GM23248 (cell line): ENCODE measurements around the gene LPP. TPM values are rescaled to one million over a fixed set of nuclear protein-coding genes. Genes with fewer than 3 reads are reported as not detected.

Experiments
- DNase-seq: peaks from one replicate; pipeline ENCODE4 v3.0.0-alpha.2; 2015
- H2AFZ ChIP-seq: fragments of 200-600 bp; sonication (generic); 2 replicates; pipeline ENCODE4 v1.6.1; 2016; ENCODE audit warnings: antibody characterized with exemption
- H3F3A ChIP-seq: fragments of 200-600 bp; sonication (generic); 2 replicates; pipeline ENCODE4 v1.6.1; 2016; ENCODE audit warnings: mild to moderate bottlenecking, antibody characterized with exemption, mixed run types; ENCODE audit not compliant: insufficient read depth
- H3K27ac ChIP-seq: fragments of 200-600 bp; sonication (generic); 2 replicates; pipeline ENCODE4 v1.5.1; 2016; ENCODE audit warnings: mild to moderate bottlenecking
- H3K27me3 ChIP-seq: fragments of 200-600 bp; sonication (generic); replicated peaks from 2 replicates; pipeline ENCODE4 v1.6.1; 2016; ENCODE audit warnings: mild to moderate bottlenecking; ENCODE audit not compliant: insufficient read depth
- H3K36me3 ChIP-seq: fragments of 200-600 bp; sonication (generic); 2 replicates; pipeline ENCODE4 v1.6.1; 2016; ENCODE audit warnings: low read depth, mild to moderate bottlenecking
- H3K4me1 ChIP-seq: fragments of 200-600 bp; sonication (generic); 2 replicates; pipeline ENCODE4 v1.6.1; 2016; ENCODE audit warnings: mild to moderate bottlenecking; ENCODE audit not compliant: insufficient read depth
- H3K4me2 ChIP-seq: fragments of 200-600 bp; sonication (generic); one replicate; pipeline ENCODE4 v1.6.1; 2016; ENCODE audit warnings: mild to moderate bottlenecking; ENCODE audit not compliant: unreplicated experiment
- H3K4me3 ChIP-seq: fragments of 200-600 bp; sonication (generic); 2 replicates; pipeline ENCODE4 v1.5.1; 2016; ENCODE audit warnings: mild to moderate bottlenecking
- H3K79me2 ChIP-seq: fragments of 200-600 bp; sonication (generic); 2 replicates; pipeline ENCODE4 v1.6.1; 2016; ENCODE audit warnings: mild to moderate bottlenecking; ENCODE audit not compliant: insufficient read depth
- H3K9ac ChIP-seq: fragments of 200-600 bp; sonication (generic); 2 replicates; pipeline ENCODE4 v1.6.1; 2016; ENCODE audit warnings: mild to moderate bottlenecking
- H3K9me2 ChIP-seq: fragments of 200-600 bp; sonication (generic); 2 replicates; pipeline ENCODE4 v1.6.1; 2016; ENCODE audit warnings: mixed run types, mild to moderate bottlenecking, moderate library complexity; ENCODE audit not compliant: insufficient read depth
- H3K9me3 ChIP-seq: fragments of 200-600 bp; sonication (generic); one replicate; pipeline ENCODE4 v1.6.1; 2017; ENCODE audit warnings: low read depth
- H4K20me1 ChIP-seq: fragments of 200-600 bp; sonication (generic); 2 replicates; pipeline ENCODE4 v1.6.0; 2016; ENCODE audit not compliant: insufficient read depth
- EZH2 ChIP-seq: fragments of 200-600 bp; sonication (generic); IDR thresholded peaks from 2 replicates; pipeline ENCODE4 v1.6.1; 2018; ENCODE audit warnings: antibody characterized with exemption, mild to moderate bottlenecking; ENCODE audit not compliant: insufficient read depth, poor library complexity, severe bottlenecking
- EZH2phosphoT487 ChIP-seq: fragments of 200-600 bp; sonication (generic); IDR thresholded peaks from 2 replicates; pipeline ENCODE4 v1.6.1; 2018; ENCODE audit warnings: antibody characterized with exemption, moderate library complexity, mild to moderate bottlenecking, low read depth; ENCODE audit not compliant: insufficient read depth
- WGBS, 2 experiments: methylation state at CpG; one replicate each; pipeline ENCODE4 v1.1.6; 2015 to 2017; ENCODE audit warnings: low lambda C conversion rate in 2 of 2, low coverage in 1 of 2; ENCODE audit errors: missing lambda C conversion rate in 2 of 2; 5-methylcytosine and 5-hydroxymethylcytosine counted together
- in situ Hi-C: fragments of 300-500 bp; cut with MboI; formaldehyde crosslinking; loops from 2 replicates; pipeline ENCODE4 v1.15.0; 2020
- polyA plus RNA-seq: library from polyadenylated mRNA; unstranded; fragments of >200 nt; fragmentation: Nextera tagmentation; extraction: Ambion mirVana; gene quantifications from 2 replicates; pipeline ENCODE4 v1.2.1, GENCODE V29; 2016
- total RNA-seq: library from RNA; depleted of rRNA; stranded (reverse); fragments of >200 nt; shearing (Covaris generic); gene quantifications from 2 replicates; pipeline ENCODE4 v1.2.3, GENCODE V29; 2014

Gene LPP
- total and polyA plus RNA-seq, 2 experiments from 2014 or later, result 42.8 to 61.7 TPM

- peaks cover 6% of the 10 kb centered on the region; the same call in 1 of the 2 replicates for H3K4me1 ChIP-seq
- no peaks in the 10 kb centered on the region for H3F3A ChIP-seq
- H3K27ac ChIP-seq, result no peak overlapping the region
- no peak overlapping the region for H3K4me3 ChIP-seq
- no peaks in the 10 kb centered on the region for H3K9me3 ChIP-seq
- no peaks in the 10 kb centered on the region for H3K36me3 ChIP-seq
- DNase-seq, result no peak
- no peak overlapping the region for H2AFZ ChIP-seq
- in situ Hi-C loops, result no loop called here
- H3K4me2 ChIP-seq, result no peak overlapping the region
- 67 to 93% methylated on average over 2 of the region's 2 CpGs for WGBS, 2 experiments
- H3K79me2 ChIP-seq, result no peaks in the 10 kb centered on the region
- H3K9ac ChIP-seq, result no peak overlapping the region
- no peaks in the 10 kb centered on the region for H3K27me3 ChIP-seq
- no peaks in the 10 kb centered on the region for H3K9me2 ChIP-seq
- TF ChIP-seq EZH2 (no peak), EZH2phosphoT487 (no peak)
- H4K20me1 ChIP-seq, result no peaks in the 10 kb centered on the region
Measured at GRCh38 chr3:188929137-188929536, 775.2 kb downstream of the LPP start.

GRCh38 chr3:188931036-188931435, 777.1 kb downstream of the LPP start:
- Histone ChIP-seq H3K4me1 (peaks cover 6% of the 10 kb centered on the region; the same call in 1 of the 2 replicates), H3K79me2 (no peaks in the 10 kb centered on the region), H3K4me3 (no peak overlapping the region), H3K27me3 (no peaks in the 10 kb centered on the region), H4K20me1 (no peaks in the 10 kb centered on the region), H3K27ac (no peak overlapping the region), H2AFZ (no peak overlapping the region), H3K36me3 (no peaks in the 10 kb centered on the region), H3K9ac (no peak overlapping the region), H3K4me2 (no peak overlapping the region), H3K9me2 (no peaks in the 10 kb centered on the region), H3K9me3 (no peaks in the 10 kb centered on the region), H3F3A (no peaks in the 10 kb centered on the region)
- TF ChIP-seq EZH2, result no peak
- no peak for TF ChIP-seq EZH2phosphoT487
- in situ Hi-C loops, result no loop called here
- 60 to 67% methylated on average over 3 of the region's 3 CpGs for WGBS, 2 experiments
- DNase-seq, result no peak

DNA sequence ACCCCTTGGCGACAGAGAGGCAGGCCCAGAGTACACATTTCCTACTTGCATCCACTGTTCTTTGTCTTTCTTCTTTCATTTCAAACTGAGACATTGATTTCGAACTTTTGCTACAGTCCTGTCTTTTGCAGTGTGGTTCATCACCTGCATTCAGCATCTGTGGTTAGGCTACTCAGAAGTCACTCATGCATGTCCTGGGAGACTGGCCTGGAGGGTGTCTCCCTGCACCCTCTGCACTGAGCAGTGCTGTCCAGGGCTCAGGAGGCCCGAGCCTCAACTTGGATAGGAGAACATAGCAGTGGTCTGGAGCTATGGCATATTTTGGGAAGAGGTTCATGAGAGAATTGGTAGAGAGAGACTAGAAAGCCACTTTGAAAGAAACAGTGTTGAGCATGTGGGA, 777.6 kb downstream of the LPP start:
- H3K4me2 ChIP-seq, result no peak overlapping the region
- 100% methylated on average over 3 of the region's 3 CpGs for WGBS, 2 experiments
- H3K4me3 ChIP-seq, result no peak overlapping the region
- H3K27me3 ChIP-seq, result no peaks in the 10 kb centered on the region
- H3K27ac ChIP-seq, result no peak overlapping the region
- no peaks in the 10 kb centered on the region for H3K79me2 ChIP-seq
- peaks cover 6% of the 10 kb centered on the region; the same call in 1 of the 2 replicates for H3K4me1 ChIP-seq
- H3K9me3 ChIP-seq, result no peaks in the 10 kb centered on the region
- no peak for TF ChIP-seq EZH2phosphoT487
- TF ChIP-seq EZH2, result no peak
- H3K9ac ChIP-seq, result no peak overlapping the region
- H3K9me2 ChIP-seq, result no peaks in the 10 kb centered on the region
- in situ Hi-C loops, result no loop called here
- H3K36me3 ChIP-seq, result no peaks in the 10 kb centered on the region
- H4K20me1 ChIP-seq, result no peaks in the 10 kb centered on the region
- no peaks in the 10 kb centered on the region for H3F3A ChIP-seq
- no peak for DNase-seq
- no peak overlapping the region for H2AFZ ChIP-seq

- H3K4me2 ChIP-seq, result no peak overlapping the region
- no peaks in the 10 kb centered on the region for H4K20me1 ChIP-seq
- no peaks in the 10 kb centered on the region for H3K4me1 ChIP-seq
- no peak overlapping the region for H3K9ac ChIP-seq
- H3K4me3 ChIP-seq, result no peak overlapping the region
- in situ Hi-C loops, result no loop called here
- DNase-seq, result no peak
- no peak overlapping the region for H2AFZ ChIP-seq
- no peak overlapping the region for H3K27ac ChIP-seq
- no peaks in the 10 kb centered on the region for H3K79me2 ChIP-seq
- TF ChIP-seq EZH2, result no peak
- H3K27me3 ChIP-seq, result no peaks in the 10 kb centered on the region
- H3K36me3 ChIP-seq, result no peaks in the 10 kb centered on the region
- no peaks in the 10 kb centered on the region for H3K9me2 ChIP-seq
- no peaks in the 10 kb centered on the region for H3K9me3 ChIP-seq
- H3F3A ChIP-seq, result no peaks in the 10 kb centered on the region
- WGBS, 2 experiments, result 95 to 99% methylated on average over 5 of the region's 5 CpGs
Measured at GRCh38 chr3:188934989-188935388, 781.0 kb downstream of the LPP start.

GRCh38 chr3:188936597-188937107, 782.7 kb downstream of the LPP start:
- no peaks in the 10 kb centered on the region for H3K36me3 ChIP-seq
- H2AFZ ChIP-seq, result no peak overlapping the region
- H4K20me1 ChIP-seq, result no peaks in the 10 kb centered on the region
- H3K4me3 ChIP-seq, result no peak overlapping the region
- H3K4me2 ChIP-seq, result no peak overlapping the region
- H3K27me3 ChIP-seq, result no peaks in the 10 kb centered on the region
- H3K79me2 ChIP-seq, result no peaks in the 10 kb centered on the region
- TF ChIP-seq EZH2, result no peak
- no peak for TF ChIP-seq EZH2phosphoT487
- no peak overlapping the region for H3K9ac ChIP-seq
- DNase-seq, result no peak
- no peaks in the 10 kb centered on the region for H3K9me2 ChIP-seq
- no peaks in the 10 kb centered on the region for H3F3A ChIP-seq
- WGBS, 2 experiments, result 94 to 99% methylated on average over 3 of the region's 3 CpGs
- in situ Hi-C loops, result no loop called here
- no peak overlapping the region for H3K27ac ChIP-seq
- no peaks in the 10 kb centered on the region for H3K9me3 ChIP-seq
- H3K4me1 ChIP-seq, result no peaks in the 10 kb centered on the region
